ENCODE data around the gene ST3GAL3.

DNA sequence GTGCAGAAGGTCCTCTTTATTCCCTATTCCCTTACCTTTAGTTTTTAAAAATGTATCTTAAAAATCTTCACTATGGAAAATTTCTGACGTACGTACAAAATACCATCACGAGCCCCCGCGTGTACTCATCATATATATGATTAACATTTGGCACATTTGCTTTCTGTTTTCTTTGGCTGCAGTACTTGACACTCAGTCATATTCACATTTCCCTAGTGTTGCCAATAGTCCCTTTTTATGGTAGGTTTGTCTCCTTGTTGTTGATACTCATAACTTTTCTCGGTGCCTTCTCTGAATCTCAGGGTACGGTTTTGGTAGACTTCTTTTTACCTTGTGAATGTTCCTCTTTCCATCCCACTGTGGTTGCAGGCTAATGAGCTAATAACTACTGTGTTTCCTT lies 34.1 kb upstream of the ST3GAL3 start:
- TF ChIP-seq, protein P1, sequence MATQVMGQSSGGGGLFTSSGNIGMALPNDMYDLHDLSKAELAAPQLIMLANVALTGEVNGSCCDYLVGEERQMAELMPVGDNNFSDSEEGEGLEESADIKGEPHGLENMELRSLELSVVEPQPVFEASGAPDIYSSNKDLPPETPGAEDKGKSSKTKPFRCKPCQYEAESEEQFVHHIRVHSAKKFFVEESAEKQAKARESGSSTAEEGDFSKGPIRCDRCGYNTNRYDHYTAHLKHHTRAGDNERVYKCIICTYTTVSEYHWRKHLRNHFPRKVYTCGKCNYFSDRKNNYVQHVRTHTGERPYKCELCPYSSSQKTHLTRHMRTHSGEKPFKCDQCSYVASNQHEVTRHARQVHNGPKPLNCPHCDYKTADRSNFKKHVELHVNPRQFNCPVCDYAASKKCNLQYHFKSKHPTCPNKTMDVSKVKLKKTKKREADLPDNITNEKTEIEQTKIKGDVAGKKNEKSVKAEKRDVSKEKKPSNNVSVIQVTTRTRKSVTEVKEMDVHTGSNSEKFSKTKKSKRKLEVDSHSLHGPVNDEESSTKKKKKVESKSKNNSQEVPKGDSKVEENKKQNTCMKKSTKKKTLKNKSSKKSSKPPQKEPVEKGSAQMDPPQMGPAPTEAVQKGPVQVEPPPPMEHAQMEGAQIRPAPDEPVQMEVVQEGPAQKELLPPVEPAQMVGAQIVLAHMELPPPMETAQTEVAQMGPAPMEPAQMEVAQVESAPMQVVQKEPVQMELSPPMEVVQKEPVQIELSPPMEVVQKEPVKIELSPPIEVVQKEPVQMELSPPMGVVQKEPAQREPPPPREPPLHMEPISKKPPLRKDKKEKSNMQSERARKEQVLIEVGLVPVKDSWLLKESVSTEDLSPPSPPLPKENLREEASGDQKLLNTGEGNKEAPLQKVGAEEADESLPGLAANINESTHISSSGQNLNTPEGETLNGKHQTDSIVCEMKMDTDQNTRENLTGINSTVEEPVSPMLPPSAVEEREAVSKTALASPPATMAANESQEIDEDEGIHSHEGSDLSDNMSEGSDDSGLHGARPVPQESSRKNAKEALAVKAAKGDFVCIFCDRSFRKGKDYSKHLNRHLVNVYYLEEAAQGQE (IDR thresholded peaks at IDR 0.05; ENCODE audit: unreplicated experiment) = no peak
- TF ChIP-seq POLR2AphosphoS5 (IDR thresholded peaks at IDR 0.05; ENCODE audit: low read depth) = no peak
- TF ChIP-seq EZH2 (IDR thresholded peaks at IDR 0.05; ENCODE audit: low read depth, unreplicated experiment) = no peak
- no peak for TF ChIP-seq CTCF (conservative IDR thresholded peaks at IDR 0.05; ENCODE audit: low read depth in 2 of 2)
- TF ChIP-seq EZH2phosphoT487 (IDR thresholded peaks at IDR 0.05; ENCODE audit: unreplicated experiment) = no peak
- no peak for TF ChIP-seq NANOG (IDR thresholded peaks at IDR 0.05; ENCODE audit: borderline replicate concordance)
- TF ChIP-seq JUNB (IDR thresholded peaks at IDR 0.05; ENCODE audit: unreplicated experiment) = no peak
- TF ChIP-seq CREB1 (CRISPR knock-in tag; IDR thresholded peaks at IDR 0.05; ENCODE audit: low read depth) = no peak
- no peak for TF ChIP-seq ETS1 (IDR thresholded peaks at IDR 0.05)
- no peak for TF ChIP-seq ZNF114 (CRISPR knock-in tag; IDR thresholded peaks at IDR 0.05)
- TF ChIP-seq ZNF331 (CRISPR knock-in tag; IDR thresholded peaks at IDR 0.05; ENCODE audit: low read depth) = no peak
- no peak for TF ChIP-seq STAT1 (IDR thresholded peaks at IDR 0.05; ENCODE audit: unreplicated experiment)

Data from GM23338 (cell line).